IPS-11a (cell line): ENCODE measurements around the gene RIPOR2.
"Not testable (repeated sequence)": the region's sequence is repeated elsewhere in the genome, so short reads cannot be mapped to it uniquely, and the experiment has no call there.

Source experiments
- H3K4me3 ChIP-seq: one replicate; pipeline ENCODE4 v1.5.1; 2013; ENCODE audit warnings: low read depth, low read length, control low read depth

Gene RIPOR2

DNA sequence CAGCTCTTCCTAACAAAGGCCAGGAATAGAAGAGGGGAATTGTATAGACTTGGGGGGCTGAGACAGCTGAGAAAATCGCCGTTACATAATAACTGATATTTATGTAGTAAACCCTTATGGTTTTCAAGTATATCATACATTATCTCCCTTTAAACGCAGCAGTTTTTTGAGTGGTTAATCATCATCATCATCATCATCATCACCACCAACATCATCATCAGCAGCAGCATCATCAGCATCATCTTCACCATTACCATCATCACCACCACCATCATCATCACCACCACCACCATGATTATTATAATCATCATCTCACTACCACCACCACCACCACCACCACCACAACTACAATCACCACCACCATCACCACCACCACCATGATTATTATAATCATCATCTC, 9.1 kb downstream of the RIPOR2 start:
- not testable (repeated sequence) for H3K4me3 ChIP-seq

DNA sequence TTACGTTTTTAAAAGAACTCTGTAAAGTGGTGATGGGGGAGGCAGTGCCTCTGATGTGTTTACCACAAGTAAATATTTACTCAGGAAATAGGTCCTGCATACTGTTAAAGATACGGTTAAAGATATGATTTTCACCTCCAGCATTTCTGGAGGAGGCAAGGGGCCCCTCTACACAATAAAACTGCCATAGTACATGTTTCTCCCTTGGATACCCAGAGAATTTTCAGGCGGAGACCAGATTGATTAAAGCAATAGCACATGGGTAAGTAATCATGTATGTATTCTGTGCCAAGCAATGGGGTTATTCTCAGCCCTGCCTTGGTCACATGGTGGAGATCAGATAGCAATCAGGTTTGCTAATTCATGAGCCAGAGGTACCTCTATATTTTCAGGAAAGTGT, 9.6 kb downstream of the RIPOR2 start:
- H3K4me3 ChIP-seq, result no peak overlapping the region

DNA sequence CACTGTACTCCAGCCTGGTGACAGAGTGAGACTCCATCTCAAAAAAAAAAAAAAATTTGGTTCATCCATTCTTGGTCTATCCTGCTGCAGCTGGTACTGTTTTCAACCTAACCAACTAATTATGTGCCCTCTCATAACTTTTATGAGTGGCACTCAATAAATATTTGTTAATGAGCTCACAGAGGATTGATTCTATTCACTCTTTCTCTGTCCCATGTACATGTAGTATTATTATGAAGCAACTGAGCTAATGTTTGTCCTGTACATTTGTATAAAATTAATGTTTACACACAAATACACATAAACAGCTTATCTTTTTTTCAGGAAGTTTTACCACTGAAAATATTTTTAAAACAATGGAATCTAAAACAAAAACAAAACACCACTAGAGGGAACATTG, 10.1 kb downstream of the RIPOR2 start:
- H3K4me3 ChIP-seq, result no peak overlapping the region

DNA sequence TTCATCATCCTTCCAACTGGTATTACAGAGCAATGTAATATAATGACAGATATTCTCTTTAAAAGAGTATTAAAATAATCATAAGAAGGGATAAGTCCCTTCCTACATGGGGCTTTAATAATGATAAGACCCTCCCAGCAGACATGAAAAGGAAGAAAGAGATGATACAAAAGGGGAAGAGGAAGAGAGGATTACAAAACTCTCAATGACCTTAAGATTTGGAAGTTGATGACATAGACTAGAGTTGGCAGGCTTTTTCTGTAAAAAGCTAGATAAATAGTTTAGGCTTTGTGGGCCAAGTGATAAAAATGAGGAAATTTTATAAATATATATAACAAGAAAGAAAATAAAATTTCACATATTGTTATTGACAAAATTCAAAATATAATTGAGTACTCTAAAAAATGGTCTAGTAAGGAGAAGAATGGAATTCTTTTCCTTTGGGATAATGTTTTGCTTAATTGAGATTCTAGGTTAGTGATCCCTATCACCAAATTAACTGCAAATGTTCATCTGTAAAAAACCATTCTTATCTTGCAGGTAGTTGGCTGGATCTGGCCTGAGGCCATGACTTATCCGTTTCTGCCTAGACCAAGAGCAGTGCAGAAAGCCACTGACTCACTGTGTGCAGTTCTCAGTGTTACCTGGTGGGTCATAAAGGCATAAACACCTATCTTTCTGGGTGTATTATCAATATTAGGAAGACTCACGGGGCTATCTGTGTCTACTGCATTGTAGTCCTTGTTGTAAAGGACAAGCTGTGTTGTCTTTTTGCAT, 11.0 kb downstream of the RIPOR2 start:
- no peak overlapping the region for H3K4me3 ChIP-seq

DNA sequence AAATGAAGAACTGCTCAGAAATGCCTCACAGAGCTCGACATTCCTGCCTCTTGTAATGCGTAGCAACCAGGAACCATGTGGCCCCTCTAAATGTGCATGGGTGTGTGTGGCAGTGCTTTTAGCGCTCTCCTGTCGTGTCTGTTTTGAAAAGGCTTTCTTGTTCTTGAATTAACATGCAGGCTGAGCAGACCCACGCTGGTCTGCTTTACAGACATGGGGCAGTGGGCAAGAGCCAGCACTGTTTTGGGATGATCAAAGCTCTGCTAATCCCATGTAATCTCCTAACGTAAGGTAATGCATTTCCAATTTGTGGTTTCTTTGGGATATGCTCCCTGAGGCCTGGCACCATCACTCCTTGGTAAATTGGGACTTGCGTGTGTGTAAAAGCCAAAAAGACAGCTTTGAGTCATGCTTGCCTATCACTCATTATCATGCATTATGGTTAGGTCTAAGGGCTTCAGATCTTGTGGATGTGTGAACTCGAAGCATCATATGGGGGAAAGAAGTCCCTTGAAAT, 11.8 kb downstream of the RIPOR2 start:
- H3K4me3 ChIP-seq, result no peak overlapping the region

DNA sequence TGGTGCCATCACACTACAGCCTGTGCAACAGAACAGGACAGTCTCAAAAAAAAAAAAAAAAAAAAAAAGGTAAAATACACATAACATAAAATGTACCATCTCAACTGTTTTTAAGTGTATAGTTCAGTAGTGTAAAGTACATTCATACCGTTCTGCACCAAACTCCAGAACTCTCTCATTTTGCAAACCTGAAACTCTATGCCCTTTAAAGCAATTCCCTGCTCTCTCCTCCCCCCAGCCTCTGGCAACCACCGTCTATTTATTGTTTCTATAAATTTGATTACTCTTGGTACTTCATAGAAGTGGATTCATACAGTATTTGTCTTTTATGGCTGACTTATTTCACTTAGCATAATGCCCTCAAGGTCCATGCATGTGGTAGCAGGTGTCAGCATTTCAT, 12.9 kb downstream of the RIPOR2 start:
- H3K4me3 ChIP-seq, result no peak overlapping the region

DNA sequence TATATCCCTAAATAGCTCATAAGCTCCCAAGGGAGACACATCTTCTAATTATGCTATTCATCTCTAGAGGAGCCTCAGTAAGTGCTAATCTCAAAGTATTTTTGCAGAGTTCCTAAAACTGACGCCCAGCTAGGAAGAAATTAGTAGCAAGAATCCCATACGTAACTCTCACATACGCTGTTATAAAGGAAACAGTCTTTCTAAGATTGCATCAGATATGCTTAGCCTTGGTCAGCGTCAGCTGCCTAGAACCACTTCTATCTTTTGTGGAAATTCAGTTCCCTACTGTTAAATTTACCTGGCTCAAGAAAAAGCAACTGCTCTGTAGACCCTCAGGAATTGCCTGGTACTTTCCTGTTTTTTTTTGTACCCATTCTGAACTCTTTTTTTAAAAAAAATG, 13.6 kb downstream of the RIPOR2 start:
- no peak overlapping the region for H3K4me3 ChIP-seq

DNA sequence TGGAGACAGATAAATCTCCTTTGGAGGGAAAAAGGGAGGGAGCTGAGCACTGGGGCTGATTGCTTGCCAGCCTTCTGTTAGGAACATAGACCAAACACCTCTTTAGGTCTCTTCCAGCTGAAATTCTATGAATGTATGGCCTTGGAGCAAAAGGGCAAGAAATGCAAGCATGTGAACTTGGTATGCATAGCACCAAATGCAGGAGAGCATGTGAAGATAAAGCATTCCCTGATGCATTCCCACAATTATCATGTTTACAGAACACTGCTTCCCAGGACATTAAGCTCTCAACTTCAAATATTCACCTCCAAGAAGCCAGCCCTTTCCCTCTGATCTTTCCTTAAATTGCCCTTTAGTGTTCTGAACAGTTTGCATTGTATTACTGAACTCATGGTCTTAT, 15.6 kb downstream of the RIPOR2 start:
- no peak overlapping the region for H3K4me3 ChIP-seq

DNA sequence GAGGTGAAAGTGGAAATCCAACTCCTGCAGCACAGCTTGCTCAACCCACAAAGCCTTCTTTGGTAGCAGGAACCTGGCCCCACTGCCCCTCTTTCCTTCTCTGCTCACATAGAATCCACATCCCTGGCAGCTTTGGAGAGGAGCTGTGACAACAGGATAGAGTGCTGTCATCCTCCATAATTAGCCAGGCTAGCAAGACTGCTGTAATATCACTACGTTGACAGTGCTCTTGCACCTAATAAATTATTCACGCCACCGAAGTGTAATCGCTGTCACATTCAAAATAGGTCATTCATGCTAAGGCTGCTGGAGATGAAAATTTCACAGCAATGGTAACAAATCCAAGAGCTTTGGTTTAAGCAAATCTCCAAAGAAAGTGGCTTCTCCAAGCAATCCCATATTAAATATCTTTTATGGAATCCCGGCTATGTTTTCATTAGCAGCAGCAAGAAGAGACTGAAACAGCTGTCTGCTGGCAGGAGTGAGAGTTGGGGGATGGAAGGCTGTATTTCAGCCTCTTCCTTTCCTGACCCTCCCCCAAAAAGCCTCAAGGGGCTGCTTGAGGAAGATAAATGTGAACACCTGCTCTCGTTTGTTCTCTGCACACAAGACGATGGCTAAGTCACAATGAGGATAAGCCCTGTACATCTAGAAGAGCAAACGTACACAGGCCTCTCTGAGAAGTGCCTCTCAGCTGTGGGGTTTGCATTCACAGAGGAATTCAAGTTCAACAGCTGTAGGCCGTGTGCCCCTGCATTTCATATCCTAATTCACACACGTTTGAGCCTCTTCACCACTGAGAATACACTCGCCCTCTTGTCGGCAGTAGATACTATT, 16.5 kb downstream of the RIPOR2 start:
- H3K4me3 ChIP-seq, result no peak overlapping the region

DNA sequence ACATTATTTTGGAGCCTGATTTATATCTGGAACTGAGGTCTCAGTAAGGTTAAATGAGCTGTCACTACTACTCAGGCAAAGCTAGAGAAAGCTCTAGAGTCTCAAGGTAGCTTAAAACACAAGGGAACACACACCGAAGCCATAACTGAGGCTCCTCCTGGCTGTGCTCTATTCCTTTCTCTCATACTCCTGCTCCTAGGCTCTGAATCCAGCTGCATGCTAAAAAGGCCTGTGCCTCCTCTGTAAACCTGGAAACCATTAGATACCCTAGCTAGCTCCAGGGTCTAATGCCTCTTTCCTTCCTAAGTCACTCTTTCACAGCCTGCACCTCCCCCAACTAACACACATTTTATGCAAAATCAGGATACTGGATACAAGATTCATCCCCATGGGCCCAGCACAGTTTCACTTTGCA, 17.1 kb downstream of the RIPOR2 start:
- no peak overlapping the region for H3K4me3 ChIP-seq

DNA sequence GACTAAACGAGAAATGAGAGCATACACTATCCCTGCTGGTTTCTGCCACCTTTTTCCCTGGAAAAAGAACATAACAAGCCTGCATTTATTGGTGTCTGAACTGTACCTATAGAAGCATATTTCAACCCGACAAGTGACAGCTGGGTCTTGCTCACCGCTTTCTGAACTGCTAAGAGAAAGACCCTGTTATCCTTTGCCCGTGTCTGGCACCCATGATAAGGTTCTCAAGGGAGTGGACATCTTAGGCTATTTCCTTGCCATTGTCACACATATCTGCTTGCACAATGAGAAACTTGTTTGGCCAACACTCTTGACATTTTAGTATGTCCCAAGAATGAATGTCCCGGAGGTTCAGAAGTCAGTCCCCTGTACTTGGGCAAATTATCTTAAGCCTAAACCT, 19.3 kb downstream of the RIPOR2 start:
- H3K4me3 ChIP-seq, result no peak overlapping the region

DNA sequence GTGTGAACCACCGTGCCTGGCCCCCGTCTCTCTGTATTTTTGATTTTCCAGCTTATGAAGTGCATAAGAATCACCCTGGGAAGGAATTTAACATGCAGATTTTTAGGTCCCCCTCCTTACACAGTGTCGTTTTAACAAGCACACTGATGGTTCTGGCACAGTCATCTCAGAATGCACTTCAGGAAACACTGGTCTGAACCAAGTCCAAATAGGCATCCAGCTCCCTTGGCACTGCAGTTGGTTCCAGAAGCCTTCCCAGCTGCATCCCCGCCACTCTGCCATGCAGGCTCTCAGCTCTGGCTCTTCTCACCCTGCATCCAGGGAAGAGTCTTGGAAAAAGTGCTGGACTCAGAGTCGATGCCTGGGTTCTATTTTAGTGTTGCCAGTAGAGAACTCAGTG, 20.1 kb downstream of the RIPOR2 start:
- H3K4me3 ChIP-seq, result no peak overlapping the region

DNA sequence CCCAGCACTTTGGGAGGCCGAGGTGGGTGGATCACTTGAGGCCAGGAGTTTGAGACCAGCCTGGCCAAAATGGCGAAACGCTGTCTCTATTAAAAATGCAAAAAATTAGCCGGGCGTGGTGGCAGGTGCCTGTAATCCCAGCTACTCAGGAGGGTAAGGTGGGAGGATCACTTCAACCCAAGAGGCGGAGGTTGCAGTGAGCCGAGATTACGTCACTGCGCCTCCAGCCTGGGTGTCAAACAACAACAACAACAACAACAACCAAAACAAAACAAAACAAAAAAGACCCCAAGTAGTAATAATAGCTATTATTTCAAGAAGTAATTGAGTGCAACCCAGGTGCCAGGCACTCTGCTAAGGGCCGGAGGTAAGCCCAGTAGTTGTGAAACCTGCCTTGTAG, 21.7 kb downstream of the RIPOR2 start:
- H3K4me3 ChIP-seq, result not testable (repeated sequence)

DNA sequence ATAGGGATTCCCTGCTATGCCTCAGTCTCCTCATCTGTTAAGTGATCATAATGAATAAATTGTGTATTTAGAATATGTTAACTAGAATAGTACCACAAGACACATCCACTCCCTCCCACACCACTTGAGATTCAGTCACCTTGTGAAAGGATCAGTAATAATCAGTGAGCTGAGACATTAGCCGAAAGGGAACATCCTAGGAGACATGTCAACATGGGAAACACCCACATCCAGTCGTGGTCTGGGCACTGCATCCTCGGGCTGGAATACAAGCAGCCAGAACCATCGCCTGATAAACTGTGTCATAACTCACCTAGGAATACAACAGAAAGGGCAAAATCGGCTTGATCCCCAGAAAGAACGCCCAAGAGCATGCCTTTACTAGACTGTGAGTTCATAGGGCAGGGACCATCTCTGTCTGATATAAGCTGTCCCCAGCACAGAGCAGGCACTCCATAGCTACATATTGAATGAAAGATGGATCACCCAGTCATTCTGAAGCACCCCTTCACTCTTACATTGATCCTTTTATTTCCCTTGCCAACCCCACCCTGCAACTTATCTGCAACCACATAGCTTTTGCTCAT, 23.9 kb downstream of the RIPOR2 start:
- no peak overlapping the region for H3K4me3 ChIP-seq

DNA sequence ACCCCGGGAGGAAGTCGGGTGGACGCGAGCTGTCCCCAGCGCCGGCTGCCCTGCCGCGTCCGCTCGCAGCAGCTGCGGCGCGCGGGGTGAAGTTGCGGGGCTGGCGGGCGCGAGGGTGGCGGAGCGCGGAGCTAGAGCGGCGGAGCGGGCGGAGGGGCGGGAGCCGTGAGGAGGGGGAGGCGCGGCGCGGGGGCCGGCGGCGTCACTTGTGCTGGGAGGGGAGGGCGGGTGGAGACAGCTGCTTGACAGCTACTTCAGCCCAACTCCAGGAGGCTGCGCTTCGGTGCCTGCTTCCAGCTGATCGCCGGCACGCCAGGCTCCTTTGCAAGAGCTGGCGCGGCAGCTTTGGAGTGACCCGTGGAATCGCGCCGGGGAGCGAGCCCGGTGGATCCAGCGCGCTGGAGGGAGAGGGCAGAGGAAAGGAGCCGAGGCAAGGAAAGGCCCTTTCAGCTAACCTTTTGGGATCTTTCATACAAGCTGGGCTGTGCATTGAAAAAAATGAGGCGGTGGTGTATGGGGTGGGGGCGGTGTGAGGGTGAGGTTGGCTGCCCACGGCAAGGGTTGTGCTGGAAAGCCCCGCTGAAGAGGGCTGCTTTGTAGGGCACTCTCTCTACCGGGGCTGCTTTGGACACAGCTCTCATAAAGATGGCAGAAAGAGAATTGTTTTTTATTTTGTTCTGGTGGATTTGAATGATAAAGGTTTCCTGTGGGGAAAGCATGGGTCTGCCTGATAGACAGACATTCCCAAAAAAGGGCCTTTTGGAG, 24.6 kb downstream of the RIPOR2 start:
- peak overlapping the region; percentile 69 for H3K4me3 ChIP-seq

DNA sequence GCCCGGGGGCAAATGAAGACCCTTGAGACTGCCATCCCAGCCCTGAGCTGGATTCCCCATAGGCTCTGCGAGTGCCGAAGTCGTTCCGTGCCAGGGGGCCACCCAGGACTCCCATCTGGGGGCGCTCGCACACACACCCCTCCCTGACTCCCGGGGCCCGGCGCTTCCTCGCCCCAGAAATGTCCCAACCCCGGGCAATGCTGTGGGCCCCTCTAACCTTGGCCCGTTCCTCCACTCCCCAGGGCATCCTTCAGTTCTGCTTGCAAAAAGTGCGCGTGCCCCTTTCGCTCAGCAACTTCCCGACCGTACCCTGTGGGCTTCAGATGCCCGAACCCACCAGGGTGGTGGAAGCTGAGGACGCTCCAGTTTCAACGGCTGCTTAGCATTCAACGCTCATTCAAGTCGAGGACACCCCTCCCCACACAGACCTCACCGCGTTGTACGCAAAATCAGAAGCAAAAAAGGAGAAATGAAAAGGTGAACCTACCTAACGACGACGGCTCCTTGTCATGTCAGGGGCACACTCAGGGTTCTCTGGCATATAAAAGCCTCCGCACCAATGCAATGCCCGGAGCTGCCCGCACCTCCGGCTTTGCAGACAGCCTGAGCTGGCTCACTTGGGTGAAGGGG, 25.3 kb downstream of the RIPOR2 start:
- peak overlapping the region; percentile 69 for H3K4me3 ChIP-seq

DNA sequence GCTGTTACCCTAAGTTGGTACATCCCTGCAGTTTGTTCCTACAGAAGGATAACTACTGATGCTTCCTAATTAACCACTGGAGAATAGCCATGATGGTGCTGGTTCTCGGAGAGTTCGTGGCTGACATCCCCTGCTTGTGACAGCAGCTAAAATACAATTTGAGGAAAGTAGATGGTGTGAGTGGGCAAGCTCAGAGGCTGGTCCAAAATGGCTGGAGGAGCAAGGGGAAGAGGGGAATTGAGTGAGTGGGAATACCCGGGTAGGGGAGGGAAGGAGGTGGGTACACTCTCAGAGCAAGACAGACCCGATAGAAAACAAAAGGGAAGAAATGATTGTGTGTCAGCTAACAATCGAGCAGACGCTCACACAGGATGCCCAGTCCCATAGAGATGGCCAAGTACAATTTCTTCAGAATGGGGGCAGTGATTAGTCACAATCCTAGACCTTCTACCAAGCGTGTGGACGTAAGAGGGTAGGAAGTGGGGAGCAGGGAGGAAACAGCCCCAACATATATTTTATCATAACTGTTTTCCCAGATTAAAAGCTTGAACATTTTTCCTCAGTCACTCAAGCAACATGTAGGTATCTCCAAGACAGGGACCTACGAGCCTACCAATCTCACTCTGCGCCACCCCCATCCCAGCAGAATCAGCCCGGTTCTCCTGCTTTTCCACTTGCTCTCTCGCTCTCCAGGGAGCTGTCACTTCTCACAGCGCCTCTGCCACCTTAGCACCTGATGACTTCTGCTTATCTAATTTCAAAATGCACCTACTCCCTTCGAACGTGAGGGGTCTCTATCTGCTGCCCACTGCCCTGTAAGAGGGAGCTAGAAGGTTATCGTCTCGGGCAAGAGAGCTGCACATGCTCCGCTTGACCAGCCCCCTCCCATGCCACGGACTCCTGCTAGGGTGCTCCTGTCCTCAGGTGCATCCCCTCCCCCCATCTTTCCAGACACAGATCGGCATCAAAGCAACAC, 26.2 kb downstream of the RIPOR2 start:
- peak overlapping the region; percentile 69 for H3K4me3 ChIP-seq

DNA sequence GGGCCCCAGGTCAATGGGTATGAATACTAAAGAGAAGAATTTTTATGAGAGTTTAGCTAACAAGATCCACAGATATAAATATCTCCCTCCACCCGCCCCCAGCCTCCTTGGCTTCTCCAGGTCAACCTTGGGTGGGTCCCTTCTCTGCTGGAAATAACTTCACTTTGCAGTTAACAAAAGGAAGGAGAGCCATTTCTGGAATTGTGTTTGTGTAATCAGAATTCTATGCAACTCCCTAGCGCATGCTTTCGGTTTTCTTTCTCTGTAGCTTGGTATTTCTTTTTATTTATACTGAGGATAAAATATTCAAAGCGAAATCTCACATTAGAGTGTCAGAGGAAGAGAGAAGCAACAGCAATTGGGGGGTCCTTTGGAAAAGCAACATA, 27.1 kb downstream of the RIPOR2 start:
- H3K4me3 ChIP-seq, result no peak overlapping the region

DNA sequence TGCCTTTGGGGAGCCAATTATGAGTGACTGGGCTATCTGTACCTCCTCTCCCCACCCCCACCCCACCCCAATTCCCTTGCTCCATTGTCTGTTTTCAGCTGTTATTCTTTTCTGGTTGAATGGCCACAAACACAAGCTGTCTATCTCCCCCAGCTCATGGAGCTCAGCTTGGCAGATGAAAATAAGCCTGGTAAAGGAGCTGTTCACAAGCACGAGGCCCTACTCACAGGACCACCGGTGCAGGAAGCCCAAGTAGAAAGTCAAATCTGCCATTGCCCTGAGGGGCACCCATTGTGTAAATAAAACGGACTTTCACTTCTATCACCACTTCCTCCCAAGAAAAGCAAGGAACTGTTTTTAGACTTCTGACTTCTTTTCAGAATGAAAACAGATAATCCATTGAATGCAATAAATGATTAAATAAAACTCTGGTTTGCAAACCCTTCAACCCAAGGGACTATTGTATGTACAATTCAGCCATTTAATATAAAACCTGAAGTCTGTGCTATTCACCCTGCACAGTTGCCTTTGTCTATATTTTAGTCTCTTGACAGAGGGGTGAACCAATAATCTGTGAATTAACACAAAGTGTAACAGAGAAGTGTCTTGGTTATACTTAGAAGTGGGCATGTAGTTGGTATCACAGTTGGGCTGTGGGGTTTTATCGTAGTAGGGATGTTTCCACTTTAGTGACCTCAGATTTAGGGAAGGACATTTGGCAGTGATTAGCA, 27.7 kb downstream of the RIPOR2 start:
- H3K4me3 ChIP-seq, result no peak overlapping the region
